ENCODE data around the gene KRT33A.

- no peak for TF ChIP-seq POLR2AphosphoS5 (IDR thresholded peaks at IDR 0.05)
- no peak for TF ChIP-seq CTCF (IDR thresholded peaks at IDR 0.05)
- TF ChIP-seq POLR2A (IDR thresholded peaks at IDR 0.05) = no peak
- no peak for TF ChIP-seq EP300 (IDR thresholded peaks at IDR 0.05)
Observed at GRCh38 chr17:41366070-41366469, 15.4 kb upstream of the KRT33A start.

Measured in gastroesophageal sphincter (tissue), 3 donors.